ENCODE measurements around the gene PRELP. TPM values are rescaled to one million over a fixed set of nuclear protein-coding genes. Genes with fewer than 3 reads are reported as not detected.

Gene PRELP
- total and polyA plus RNA-seq, 9 of the 15 experiments (the other 6 are each of a cell fraction or from before 2014, with no cell fraction given): 0.04 TPM; not detected in 8

DNA sequence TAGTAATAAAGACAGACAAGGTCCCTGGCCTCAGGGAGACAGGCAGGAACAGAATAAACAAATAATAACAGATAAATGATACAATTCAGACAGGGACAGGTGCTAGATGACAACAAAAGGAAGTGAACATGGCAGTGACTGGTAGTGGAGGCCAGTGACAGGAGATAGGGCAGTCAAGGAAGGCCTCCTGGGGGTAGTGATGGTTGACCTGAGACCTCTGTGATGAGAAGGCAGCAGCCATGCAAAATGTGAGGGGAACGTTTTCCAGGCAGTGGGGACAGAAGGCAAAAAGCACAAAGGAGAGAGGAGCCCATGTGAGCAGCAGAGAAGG is 36.9 kb downstream of the PRELP start (continued):
- TF ChIP-seq ESRRA (IDR thresholded peaks at IDR 0.05; ENCODE audit: borderline replicate concordance, low read depth): no peak
- no peak for TF ChIP-seq BDP1 (IDR thresholded peaks at IDR 0.05; ENCODE audit: insufficient read depth, insufficient read length)
- no peak for TF ChIP-seq MCM2 (IDR thresholded peaks at IDR 0.05; ENCODE audit: low read depth)
- TF ChIP-seq GATAD2B (IDR thresholded peaks at IDR 0.05; ENCODE audit: borderline replicate concordance): no peak

GRCh38 chr1:203512848-203513584 is 37.4 kb downstream of the PRELP start:
- Histone ChIP-seq H3K4me1 (replicated peaks in 1 of 2; ENCODE audit: control insufficient read depth in 2 of 2, insufficient read depth in 2 of 2, low read length in 2 of 2) (no peaks in the 10 kb centered on the region), H3K9me1 (ENCODE audit: control insufficient read depth, insufficient read depth, low read length) (no peaks in the 10 kb centered on the region), H3K4me3 (no peak overlapping the region), H3K79me2 (ENCODE audit: control insufficient read depth, insufficient read depth, low read length) (no peaks in the 10 kb centered on the region), H3K27me3 (ENCODE audit: control insufficient read depth in 2 of 2, insufficient read depth in 2 of 2, low read length in 2 of 2) (peaks cover 61 to 91% of the 10 kb centered on the region in 2 experiments), H3K4me2 (ENCODE audit: insufficient read depth, low read length) (no peak overlapping the region), H3K9me3 (replicated peaks; ENCODE audit: control insufficient read depth, insufficient read depth, low read depth, low read length) (no peaks in the 10 kb centered on the region; the same call in 1 of the 2 replicates), H4K20me1 (replicated peaks; ENCODE audit: control insufficient read depth, insufficient read depth, low read length) (peaks cover 4% of the 10 kb centered on the region; the same call in 1 of the 2 replicates), H2AFZ (ENCODE audit: low read depth, low read length) (no peak overlapping the region), H3K36me3 (ENCODE audit: control insufficient read depth, insufficient read depth, low read length) (no peaks in the 10 kb centered on the region), H3K27ac (ENCODE audit: extremely low read depth, low read depth, low read length) (no peak overlapping the region), H3K9ac (ENCODE audit: insufficient read depth in 1 of 2, low read depth in 2 of 2, low read length in 2 of 2) (no peak overlapping the region)
- in situ Hi-C loops (cut with MboI) (no loop called here), intact Hi-C loops (cut with micrococcal nuclease) (no loop called here)
- DNase-seq (ENCODE audit: extremely low read depth in 1 of 4, low spot score in 3 of 4): peak in 1 of 4 experiments; percentile 20
- under 1% methylated on average over 10 of the region's 10 CpGs for WGBS (ENCODE audit: insufficient coverage, low coverage, missing lambda C conversion rate)
- ChIA-PET POLR2A (interaction anchor here (1.1 to 1.2 kb wide), 2 partner anchors 9 to 25 kb away, joined by 3 to 4 read pairs; no protein-coding TSS in a partner anchor), CTCF (ENCODE audit: low intra/inter-chr PET ratio) (no interaction called here)
- FAIRE-seq: no peak
- ATAC-seq: no peak
- no TSS peak for BruUV-seq (replicated peaks)
- no peak for TF ChIP-seq TCF7 (IDR thresholded peaks at IDR 0.05; ENCODE audit: borderline replicate concordance)
- TF ChIP-seq MTA2 (IDR thresholded peaks at IDR 0.05; ENCODE audit: low read depth): no peak
- TF ChIP-seq FOXM1 (IDR thresholded peaks at IDR 0.05; ENCODE audit: low read depth): no peak
- TF ChIP-seq FOXM1 (CRISPR knock-in tag; IDR thresholded peaks at IDR 0.05; ENCODE audit: low read depth): no peak
- TF ChIP-seq IFI16 (CRISPR knock-in tag; IDR thresholded peaks at IDR 0.05): no peak
- no peak for TF ChIP-seq ZNF174 (CRISPR knock-in tag; IDR thresholded peaks at IDR 0.05)
- TF ChIP-seq CHCHD3 (CRISPR knock-in tag; IDR thresholded peaks at IDR 0.05): no peak
- no peak for TF ChIP-seq WHSC1 (IDR thresholded peaks at IDR 0.05; ENCODE audit: low read length)
- TF ChIP-seq FOSL1 (tag; conservative IDR thresholded peaks at IDR 0.05): peak; percentile 90
- no peak for TF ChIP-seq NFATC3 (IDR thresholded peaks at IDR 0.05)
- no peak for TF ChIP-seq SFPQ (IDR thresholded peaks at IDR 0.05; ENCODE audit: low read depth, low read length)
- no peak for TF ChIP-seq CHD1 (IDR thresholded peaks at IDR 0.05; ENCODE audit: low read length)
- no peak for TF ChIP-seq ZNF253 (CRISPR knock-in tag; conservative IDR thresholded peaks at IDR 0.05)
- TF ChIP-seq NKRF (IDR thresholded peaks at IDR 0.05; ENCODE audit: borderline replicate concordance): no peak
- TF ChIP-seq EP300 (IDR thresholded peaks at IDR 0.05; ENCODE audit: low read length): no peak
